Upper lobe of left lung (tissue), 6 donors: ENCODE data around the gene AQP1. TPM values are rescaled to one million over a fixed set of nuclear protein-coding genes. Genes with fewer than 3 reads are reported as not detected.

ENCODE experiments used
- ATAC-seq, 2 donors: fragments of 200-7000 bp; cut with Tn5 transposase; one replicate each; pipeline ENCODE4 v1.9.1; 2022; ENCODE audit warnings: mild to moderate bottlenecking in 2 of 2, moderate library complexity in 2 of 2; ENCODE audit not compliant: low FRiP score in 2 of 2
- DNase-seq, 2 donors: peaks; one replicate each; pipeline ENCODE4 v3.0.0-alpha.2; 2019 to 2020
- H3K27ac ChIP-seq, 4 donors: fragments of 200-600 bp; sonication (generic); one replicate each; pipeline ENCODE4 v1.5.1; 2016 to 2019
- H3K27me3 ChIP-seq, 4 donors: fragments of 200-600 bp; sonication (generic); one replicate each; pipeline ENCODE4 v1.5.1; 2017 to 2019
- H3K36me3 ChIP-seq, 4 donors: fragments of 200-600 bp; sonication (generic); one replicate each; pipeline ENCODE4 v1.5.1; 2016 to 2019
- H3K4me1 ChIP-seq, 4 donors: fragments of 200-600 bp; sonication (generic); one replicate each; pipeline ENCODE4 v1.5.1; 2018 to 2019
- H3K4me3 ChIP-seq, 4 donors: fragments of 200-600 bp; sonication (generic); one replicate each; pipeline ENCODE4 v1.5.1; 2017 to 2019; ENCODE audit warnings: mild to moderate bottlenecking in 2 of 4, moderate library complexity in 1 of 4
- H3K9me3 ChIP-seq, 4 donors: fragments of 200-600 bp; sonication (generic); one replicate each; pipeline ENCODE4 v1.5.1; 2018 to 2019
- EP300 ChIP-seq, 4 donors: sonication (generic); formaldehyde crosslinking; IDR thresholded peaks; one replicate each; pipeline ENCODE4 v1.5.1; 2017; ENCODE audit warnings: antibody characterized with exemption in 4 of 4, control low read depth in 2 of 4
- POLR2A ChIP-seq, 4 donors: fragments of 450-650 bp; IDR thresholded peaks; one replicate each; pipeline ENCODE4 v1.5.1; 2016 to 2017; ENCODE audit warnings: antibody characterized with exemption in 4 of 4, mild to moderate bottlenecking in 2 of 4
- POLR2AphosphoS5 ChIP-seq, 2 donors: sonication (generic); formaldehyde crosslinking; IDR thresholded peaks; one replicate each; pipeline ENCODE4 v1.5.1; 2017; ENCODE audit warnings: antibody characterized with exemption in 2 of 2
- WGBS, 2 donors: methylation state at CpG; one replicate each; pipeline ENCODE4 v1.1.5; 2017 to 2018; 5-methylcytosine and 5-hydroxymethylcytosine counted together
- total RNA-seq, 6 donors: library from RNA; depleted of rRNA in 4 of 6; stranded (reverse); fragments of >200 nt in 4 of 6; gene quantifications; one replicate each; pipeline versions ENCODE4 v1.1.0 to v1.2.1, GENCODE V29; 2016 to 2021
- TF ChIP-seq, protein P1 (sequence below), 6 experiments: fragments of 450-650 bp in 4 of 6; fragments of 200-600 bp in 2 of 6; sonication (generic) in 2 of 6; IDR thresholded peaks; one replicate each; pipeline ENCODE4 v1.5.1; 2016 to 2019; ENCODE audit warnings: antibody characterized with exemption in 6 of 6
- donor health status: DM: no; HTN: no; CAD: no; lungs with moderate emphysema.
- donor health status: DM: no; HTN: yes; CAD: no; lungs with severe emphysema.

Gene AQP1
- total RNA-seq, 6 donors from 2014 or later: 113 to 1,228 (median 802) TPM

GRCh38 chr7:30954914-30955313 lies 43.3 kb downstream of the AQP1 start:
- H3K4me3 ChIP-seq: no peak overlapping the region
- no peak overlapping the region for H3K27ac ChIP-seq
- no peaks in the 10 kb centered on the region for H3K27me3 ChIP-seq
- no peak for ATAC-seq
- no peaks in the 10 kb centered on the region for H3K36me3 ChIP-seq
- no peak for DNase-seq
- 71 to 73% methylated on average over 4 of the region's 4 CpGs for WGBS, 2 donors
- H3K9me3 ChIP-seq: no peaks in the 10 kb centered on the region
- no peak for TF ChIP-seq EP300 (IDR thresholded peaks at IDR 0.05)
- TF ChIP-seq POLR2A (IDR thresholded peaks at IDR 0.05): no peak
- TF ChIP-seq, protein P1, sequence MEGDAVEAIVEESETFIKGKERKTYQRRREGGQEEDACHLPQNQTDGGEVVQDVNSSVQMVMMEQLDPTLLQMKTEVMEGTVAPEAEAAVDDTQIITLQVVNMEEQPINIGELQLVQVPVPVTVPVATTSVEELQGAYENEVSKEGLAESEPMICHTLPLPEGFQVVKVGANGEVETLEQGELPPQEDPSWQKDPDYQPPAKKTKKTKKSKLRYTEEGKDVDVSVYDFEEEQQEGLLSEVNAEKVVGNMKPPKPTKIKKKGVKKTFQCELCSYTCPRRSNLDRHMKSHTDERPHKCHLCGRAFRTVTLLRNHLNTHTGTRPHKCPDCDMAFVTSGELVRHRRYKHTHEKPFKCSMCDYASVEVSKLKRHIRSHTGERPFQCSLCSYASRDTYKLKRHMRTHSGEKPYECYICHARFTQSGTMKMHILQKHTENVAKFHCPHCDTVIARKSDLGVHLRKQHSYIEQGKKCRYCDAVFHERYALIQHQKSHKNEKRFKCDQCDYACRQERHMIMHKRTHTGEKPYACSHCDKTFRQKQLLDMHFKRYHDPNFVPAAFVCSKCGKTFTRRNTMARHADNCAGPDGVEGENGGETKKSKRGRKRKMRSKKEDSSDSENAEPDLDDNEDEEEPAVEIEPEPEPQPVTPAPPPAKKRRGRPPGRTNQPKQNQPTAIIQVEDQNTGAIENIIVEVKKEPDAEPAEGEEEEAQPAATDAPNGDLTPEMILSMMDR (IDR thresholded peaks at IDR 0.05): no peak
- no peak for TF ChIP-seq POLR2AphosphoS5 (IDR thresholded peaks at IDR 0.05)
- H3K4me1 ChIP-seq: no peaks in the 10 kb centered on the region

GRCh38 chr7:30956704-30957103 lies 45.1 kb downstream of the AQP1 start:
- Histone ChIP-seq H3K36me3 (no peaks in the 10 kb centered on the region), H3K4me1 (no peaks in the 10 kb centered on the region), H3K27ac (no peak overlapping the region), H3K4me3 (no peak overlapping the region), H3K9me3 (no peaks in the 10 kb centered on the region), H3K27me3 (no peaks in the 10 kb centered on the region)
- ATAC-seq (no peak), DNase-seq (no peak)
- 86 to 100% methylated on average over 1 of the region's 1 CpG for WGBS, 2 donors
- TF ChIP-seq, protein P1 (IDR thresholded peaks at IDR 0.05): no peak
- no peak for TF ChIP-seq POLR2AphosphoS5 (IDR thresholded peaks at IDR 0.05)
- TF ChIP-seq EP300 (IDR thresholded peaks at IDR 0.05): no peak
- TF ChIP-seq POLR2A (IDR thresholded peaks at IDR 0.05): no peak

DNA sequence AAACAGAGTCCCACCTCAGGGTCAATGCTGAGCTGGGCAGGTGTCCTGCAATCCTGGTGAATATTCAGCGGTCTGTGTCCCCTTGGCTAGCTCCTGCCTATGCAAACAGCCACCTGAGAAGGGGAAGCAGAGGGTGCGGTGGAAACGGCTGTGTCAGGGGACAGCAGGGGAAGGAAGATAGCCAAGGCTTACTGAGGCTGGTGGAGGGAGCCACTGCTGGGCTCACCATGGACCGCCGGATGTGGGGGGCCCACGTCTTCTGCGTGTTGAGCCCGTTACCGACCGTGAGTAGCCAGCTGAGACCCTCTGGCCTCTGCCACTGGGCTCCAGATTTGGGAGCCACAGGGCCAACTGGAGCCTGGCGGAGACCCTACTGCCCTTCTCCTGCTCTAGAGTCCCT lies 52.2 kb downstream of the AQP1 start, which contains the start of gene GHRHR:
Gene GHRHR (plus strand): TSS at position 112 of the 400 bp plus-strand sequence. CDS start 116 bp downstream, at position 228.
- no peaks in the 10 kb centered on the region for H3K36me3 ChIP-seq
- ATAC-seq: no peak
- 89 to 90% methylated on average over 10 to 11 of the region's 11 CpGs for WGBS, 2 donors
- peaks cover 0 to 1% (median under 1%) of the 10 kb centered on the region in 4 donors for H3K4me1 ChIP-seq
- H3K27ac ChIP-seq: no peak within 1 kb of the TSS
- H3K9me3 ChIP-seq: no peaks in the 10 kb centered on the region
- TF ChIP-seq EP300 (IDR thresholded peaks at IDR 0.05): no peak
- TF ChIP-seq POLR2AphosphoS5 (IDR thresholded peaks at IDR 0.05): no peak
- no peak for TF ChIP-seq POLR2A (IDR thresholded peaks at IDR 0.05)
- TF ChIP-seq, protein P1 (IDR thresholded peaks at IDR 0.05): no peak
- peak in 1 of 2 donors; percentile 44 for DNase-seq
- no peak within 1 kb of the TSS for H3K4me3 ChIP-seq
- no peaks in the 10 kb centered on the region for H3K27me3 ChIP-seq

- TF ChIP-seq POLR2A (IDR thresholded peaks at IDR 0.05) (no peak), EP300 (IDR thresholded peaks at IDR 0.05) (no peak), POLR2AphosphoS5 (IDR thresholded peaks at IDR 0.05) (no peak)
- TF ChIP-seq, protein P1 (IDR thresholded peaks at IDR 0.05): no peak
- no peak for ATAC-seq
- WGBS, 2 donors: 66 to 72% methylated on average over 4 of the region's 4 CpGs
Observed at GRCh38 chr7:30965372-30965771, 53.7 kb downstream of the AQP1 start.

GRCh38 chr7:30965883-30966282 lies 54.2 kb downstream of the AQP1 start:
- Histone ChIP-seq H3K9me3 (no peaks in the 10 kb centered on the region), H3K27ac (no peak overlapping the region), H3K4me3 (no peak overlapping the region), H3K36me3 (no peaks in the 10 kb centered on the region), H3K4me1 (peaks cover 4 to 15% (median 9%) of the 10 kb centered on the region in 4 donors), H3K27me3 (no peaks in the 10 kb centered on the region)
- DNase-seq (peak in 1 of 2 donors; percentile 31), ATAC-seq (no peak)
- WGBS, 2 donors: 71 to 91% methylated on average over 3 to 9 of the region's 9 CpGs
- no peak for TF ChIP-seq POLR2A (IDR thresholded peaks at IDR 0.05)
- TF ChIP-seq EP300 (IDR thresholded peaks at IDR 0.05): no peak
- TF ChIP-seq, protein P1 (IDR thresholded peaks at IDR 0.05): no peak
- no peak for TF ChIP-seq POLR2AphosphoS5 (IDR thresholded peaks at IDR 0.05)

More at GRCh38 chr7:30965372-30965771, 53.7 kb downstream of the AQP1 start:
- DNase-seq: no peak
- no peaks in the 10 kb centered on the region for H3K27me3 ChIP-seq
- H3K9me3 ChIP-seq: no peaks in the 10 kb centered on the region
- no peak overlapping the region for H3K27ac ChIP-seq
- peaks cover 0 to 15% (median 9%) of the 10 kb centered on the region in 4 donors for H3K4me1 ChIP-seq
- H3K4me3 ChIP-seq: no peak overlapping the region
- no peaks in the 10 kb centered on the region for H3K36me3 ChIP-seq
